Measurements from ENCODE around the gene CSF3. TPM values are rescaled to one million over a fixed set of nuclear protein-coding genes. Genes with fewer than 3 reads are reported as not detected.

The CSF3 gene
- total and polyA plus RNA-seq, 2 donors (not counting 1 experiment from before 2014, with no cell fraction given) = 0.09 TPM; not detected in 1

GRCh38 chr17:39981207-39981741 is 34.0 kb upstream of the CSF3 start:
- peak overlapping the region; percentile 83 for H2AFZ ChIP-seq (ENCODE audit: insufficient read depth, low read depth, low read length, poor library complexity, severe bottlenecking)
- H3K36me3 ChIP-seq (replicated peaks in 1 of 2; ENCODE audit: control extremely low read depth in 1 of 2, control insufficient read depth in 1 of 2, extremely low read depth in 1 of 2, insufficient read depth in 2 of 2, low read length in 1 of 2) = peaks cover 0 to 23% of the 10 kb centered on the region in 2 experiments
- peaks cover 40% of the 10 kb centered on the region for H3K79me2 ChIP-seq (ENCODE audit: control insufficient read depth, insufficient read depth, low read length)
- ChIA-PET CTCF (interaction anchor here (0.6 to 8.1 kb wide), 25 partner anchors 9 to 362 kb away, joined by 3 to 97 read pairs (median 4); partner anchors contain the start of genes LRRC3C, MED24, ORMDL3 and PGAP3), POLR2A (interaction anchor here (0.5 to 2.9 kb wide), 13 partner anchors 23 to 1712 kb away, joined by 3 to 13 read pairs (median 4); partner anchors contain the start of genes IKZF3, LRRC3C, NR1D1 and ORMDL3)
- H3K4me2 ChIP-seq (replicated peaks; ENCODE audit: low read depth, low read length, poor library complexity, severe bottlenecking) = peak overlapping the region; percentile 95
- peaks cover 25 to 26% of the 10 kb centered on the region in 2 donors for H3K4me1 ChIP-seq (ENCODE audit: control insufficient read depth in 2 of 2, insufficient read depth in 2 of 2, low read length in 2 of 2)
- no peaks in the 10 kb centered on the region for H3K9me3 ChIP-seq (ENCODE audit: control extremely low read depth in 1 of 3, control insufficient read depth in 2 of 3, insufficient read depth in 1 of 3, low read length in 2 of 3)
- no peaks in the 10 kb centered on the region for H3K27me3 ChIP-seq (replicated peaks in 1 of 4; ENCODE audit: control extremely low read depth in 1 of 4, control insufficient read depth in 3 of 4, insufficient read depth in 4 of 4, low read length in 3 of 4)
- H3K27ac ChIP-seq (ENCODE audit: low read length in 2 of 2) = peak overlapping the region; percentile 92 to 97
- 0% methylated on average over 11 of the region's 15 CpGs for WGBS (ENCODE audit: insufficient coverage)
- no peaks in the 10 kb centered on the region for H3K27me3 Mint-ChIP-seq
- ATAC-seq (ENCODE audit: low read depth) = no peak
- no peaks in the 10 kb centered on the region for H3K9me3 Mint-ChIP-seq (ENCODE audit: insufficient read depth)
- peak overlapping the region; percentile 95 for H3K27ac Mint-ChIP-seq
- peak overlapping the region; percentile 97 for H3K9ac ChIP-seq (ENCODE audit: low read length)
- H3K4me1 Mint-ChIP-seq = peaks cover 38% of the 10 kb centered on the region
- no peak for DNase-seq
- peak overlapping the region; percentile 96 for H3K4me3 Mint-ChIP-seq
- TF ChIP-seq CTCF (IDR thresholded peaks at IDR 0.05) (no peak), EZH2 (IDR thresholded peaks at IDR 0.05; ENCODE audit: borderline replicate concordance, insufficient read depth, low read depth, low read length, poor library complexity, severe bottlenecking) (no peak)
- peaks cover 17% of the 10 kb centered on the region for H4K20me1 ChIP-seq (ENCODE audit: control insufficient read depth, insufficient read depth, low read length, poor library complexity, severe bottlenecking)
- peak overlapping the region; percentile 64 to 93 (median 91) for H3K4me3 ChIP-seq (ENCODE audit: control extremely low read depth in 1 of 5, extremely low read depth in 1 of 5, insufficient read depth in 1 of 5, low read depth in 2 of 5, low read length in 4 of 5)
- intact Hi-C loops (cut with micrococcal nuclease) = loop anchor here (2.0 to 10.0 kb wide), 5 partner anchors 116 to 576 kb away; partner anchors contain the start of genes CDK12, FBXL20, IKZF3 and STARD3

All from B cell (primary cell).